ENCODE measurements around the gene CD9.
A peak's percentile ranks its signal among the peaks of the same experiment; 100 is the strongest.
"Not testable (repeated sequence)": the region's sequence is repeated elsewhere in the genome, so short reads cannot be mapped to it uniquely, and the experiment has no call there.

Gene CD9

GRCh38 chr12:6181583-6182278 lies 18.5 kb upstream of the CD9 start:
- Histone ChIP-seq H3K27ac (peak overlapping the region; percentile 91 to 92), H3K4me3 (peak overlapping the region; percentile 38)
- no peak for DNase-seq (ENCODE audit: low spot score)
- TF ChIP-seq CTCF (IDR thresholded peaks at IDR 0.05): no peak

- peak overlapping the region; percentile 91 to 92 for H3K27ac ChIP-seq
- DNase-seq (ENCODE audit: low spot score): peak; percentile 86
- peak overlapping the region; percentile 38 for H3K4me3 ChIP-seq
- no peak for TF ChIP-seq CTCF (IDR thresholded peaks at IDR 0.05)
Observed at GRCh38 chr12:6182279-6182898, 17.8 kb upstream of the CD9 start.

DNA sequence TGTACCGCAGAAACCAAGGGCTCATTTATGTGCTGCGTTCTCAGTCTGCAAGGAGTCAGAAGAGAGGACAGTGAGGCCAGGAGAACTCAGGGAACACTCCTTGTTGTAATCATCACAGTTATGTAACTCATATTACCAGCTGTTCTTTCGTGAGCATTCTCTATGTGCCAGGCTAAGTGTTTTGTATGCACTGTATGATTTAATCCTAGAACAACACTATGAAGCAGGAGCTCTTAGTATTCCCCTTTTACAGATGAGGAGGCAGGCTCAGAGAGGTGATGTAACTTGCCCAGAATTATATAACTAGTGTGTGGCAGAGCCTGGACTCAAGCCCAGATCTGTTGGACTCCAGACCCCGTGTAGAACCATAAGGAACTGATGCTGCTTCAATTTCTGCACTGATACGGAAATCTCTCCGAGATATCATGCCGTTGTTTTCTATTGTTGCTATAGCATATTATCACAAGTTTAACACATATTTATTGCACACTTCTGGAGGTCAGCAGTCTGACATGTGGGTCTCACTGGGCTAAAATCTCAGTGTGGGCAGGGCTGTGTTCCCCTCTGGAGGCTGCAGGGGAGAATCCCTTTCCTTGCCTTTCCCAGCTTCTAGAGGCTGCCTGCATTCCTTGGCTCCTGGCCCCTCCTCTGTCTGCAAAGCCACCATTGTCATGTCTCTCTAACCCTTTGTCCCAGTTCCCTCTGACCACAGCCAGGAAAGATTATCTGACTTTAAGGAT lies 16.3 kb upstream of the CD9 start:
- TF ChIP-seq CTCF (IDR thresholded peaks at IDR 0.05): no peak
- DNase-seq (ENCODE audit: low spot score): peak; percentile 70
- Histone ChIP-seq H3K4me3 (no peak overlapping the region), H3K27ac (peak overlapping the region; percentile 91 to 92)

GRCh38 chr12:6185961-6186827 lies 14.0 kb upstream of the CD9 start:
- Histone ChIP-seq H3K27ac (peak overlapping the region; percentile 75 to 84), H3K4me3 (no peak overlapping the region)
- DNase-seq (ENCODE audit: low spot score): peak; percentile 68
- no peak for TF ChIP-seq CTCF (IDR thresholded peaks at IDR 0.05)

GRCh38 chr12:6187948-6188793 lies 12.0 kb upstream of the CD9 start:
- TF ChIP-seq CTCF (IDR thresholded peaks at IDR 0.05): no peak
- Histone ChIP-seq H3K4me3 (no peak overlapping the region), H3K27ac (peak overlapping the region; percentile 75 to 81)
- DNase-seq (ENCODE audit: low spot score): peak; percentile 35

DNA sequence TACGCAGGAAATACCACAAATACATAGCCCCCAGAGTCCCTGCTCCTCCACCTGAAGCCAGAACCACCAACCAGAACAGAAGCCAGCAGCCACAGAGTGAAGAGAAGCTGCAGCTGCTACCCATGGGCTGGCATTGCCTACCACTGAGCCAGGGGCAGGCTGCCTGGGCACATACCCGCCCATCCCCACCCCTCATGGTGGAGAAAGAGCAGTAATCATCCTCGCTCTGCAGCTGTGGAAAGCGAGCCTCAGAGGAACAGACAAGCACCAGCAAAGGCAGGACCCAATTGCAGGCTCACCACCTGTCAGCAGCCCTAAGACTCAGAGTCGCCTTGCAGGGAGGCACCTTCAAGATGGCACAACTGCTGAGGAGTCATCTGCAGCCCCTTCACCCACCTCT lies 11.2 kb upstream of the CD9 start:
- Histone ChIP-seq H3K4me3 (no peak overlapping the region), H3K27ac (peak overlapping the region in 1 of 2 donors; percentile 81)
- DNase-seq (ENCODE audit: low spot score): no peak
- TF ChIP-seq CTCF (IDR thresholded peaks at IDR 0.05): no peak

GRCh38 chr12:6189952-6190598 lies 10.1 kb upstream of the CD9 start:
- DNase-seq (ENCODE audit: low spot score); H3K27ac ChIP-seq; H3K4me3 ChIP-seq: not testable (repeated sequence)

GRCh38 chr12:6190767-6191530 lies 9.3 kb upstream of the CD9 start:
- H3K27ac ChIP-seq; H3K4me3 ChIP-seq; DNase-seq (ENCODE audit: low spot score): not testable (repeated sequence)

Data from coronary artery (tissue), 2 donors.